Measurements from ENCODE around the gene HTR2C.
"Not testable (repeated sequence)": the region's sequence is repeated elsewhere in the genome, so short reads cannot be mapped to it uniquely, and the experiment has no call there.

HTR2C gene

DNA sequence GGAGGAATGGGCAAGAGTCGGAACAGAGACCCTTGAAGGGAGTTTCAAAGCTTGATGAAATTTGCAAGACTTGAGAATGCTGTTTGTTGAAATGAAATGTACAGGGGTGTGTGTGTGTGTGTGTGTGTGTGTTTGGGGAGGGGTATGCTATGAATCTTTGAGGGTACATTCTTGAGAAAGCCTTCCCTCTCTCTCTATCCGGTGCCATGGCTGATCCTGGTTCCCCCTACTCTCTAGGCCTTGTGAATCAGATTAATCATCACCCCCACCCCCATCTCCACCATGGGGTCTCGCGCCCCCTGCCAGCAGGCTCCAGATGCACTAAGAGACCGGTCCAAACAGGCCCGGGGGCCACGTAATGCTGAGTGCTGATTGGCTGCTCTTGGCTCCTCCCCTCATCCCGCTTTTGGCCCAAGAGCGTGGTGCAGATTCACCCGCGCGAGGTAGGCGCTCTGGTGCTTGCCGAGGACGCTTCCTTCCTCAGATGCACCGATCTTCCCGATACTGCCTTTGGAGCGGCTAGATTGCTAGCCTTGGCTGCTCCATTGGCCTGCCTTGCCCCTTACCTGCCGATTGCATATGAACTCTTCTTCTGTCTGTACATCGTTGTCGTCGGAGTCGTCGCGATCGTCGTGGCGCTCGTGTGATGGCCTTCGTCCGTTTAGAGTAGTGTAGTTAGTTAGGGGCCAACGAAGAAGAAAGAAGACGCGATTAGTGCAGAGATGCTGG, at the start of gene HTR2C:
Gene HTR2C, plus strand, starts transcription at position 441 of the 729 bp plus-strand sequence. CDS start 142,851 bp downstream, outside the sequence.
- no peak for DNase-seq

- no peak for DNase-seq
Observed at GRCh38 chrX:114580336-114580735, 3.5 kb upstream of the HTR2C start.

DNA sequence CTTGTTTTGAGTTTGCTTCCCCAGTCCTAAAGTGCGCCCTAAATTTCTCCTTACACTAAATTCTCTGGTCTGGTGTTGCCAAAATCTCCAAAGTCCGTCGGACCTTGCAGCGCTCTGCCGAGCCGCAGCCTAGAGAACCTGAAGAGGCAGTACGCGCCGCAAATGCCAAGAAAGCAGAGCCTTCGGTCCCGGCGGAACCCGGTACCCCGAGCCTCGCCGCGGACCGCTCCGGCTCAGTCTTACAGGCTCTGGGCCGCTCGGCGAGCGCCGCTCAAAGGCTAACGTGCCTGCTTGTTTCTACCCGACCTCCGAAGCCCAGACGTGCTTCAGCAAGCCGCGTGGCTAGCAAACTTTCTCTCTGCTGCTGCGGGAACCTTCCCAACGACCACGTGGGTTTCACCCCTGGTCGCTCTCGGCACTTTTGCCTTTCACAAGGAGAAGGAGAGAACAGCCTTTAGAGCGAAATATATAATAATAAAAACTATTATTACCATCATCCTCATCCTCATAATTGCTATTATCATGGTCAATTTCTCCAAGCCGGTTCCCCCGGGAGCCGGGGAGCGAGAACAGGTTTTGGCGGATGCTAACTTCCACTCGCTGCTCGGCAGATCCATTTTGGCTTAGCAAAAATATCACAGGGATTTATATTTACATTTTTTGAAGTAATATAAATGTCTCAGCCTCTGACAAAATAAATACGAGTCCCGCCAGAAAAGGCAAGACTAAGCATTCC, 2.2 kb upstream of the HTR2C start:
- no peak for DNase-seq

DNA sequence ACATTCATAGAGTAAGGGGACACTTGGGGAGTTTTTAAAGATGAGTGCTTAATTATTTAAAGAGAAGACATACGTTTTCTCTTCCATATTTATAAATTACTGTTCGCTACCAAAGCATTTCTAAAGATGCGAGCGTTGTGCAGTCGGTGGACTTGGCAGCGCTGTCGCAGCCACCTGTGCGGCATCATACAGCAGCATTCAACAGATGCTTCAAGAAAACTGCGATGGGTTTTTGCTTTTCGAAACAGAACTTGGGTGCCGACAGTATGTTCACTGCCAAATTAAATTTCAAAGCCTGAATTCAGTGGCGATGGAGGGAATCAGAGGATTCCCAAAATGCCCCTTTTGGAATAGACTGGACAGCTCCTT, 1.6 kb upstream of the HTR2C start:
- no peak for DNase-seq

GRCh38 chrX:114582698-114583395, 1.0 kb upstream of the HTR2C start:
- DNase-seq = no peak

- DNase-seq = no peak
Observed at GRCh38 chrX:114584375-114584943, 573 bp downstream of the HTR2C start.

DNA sequence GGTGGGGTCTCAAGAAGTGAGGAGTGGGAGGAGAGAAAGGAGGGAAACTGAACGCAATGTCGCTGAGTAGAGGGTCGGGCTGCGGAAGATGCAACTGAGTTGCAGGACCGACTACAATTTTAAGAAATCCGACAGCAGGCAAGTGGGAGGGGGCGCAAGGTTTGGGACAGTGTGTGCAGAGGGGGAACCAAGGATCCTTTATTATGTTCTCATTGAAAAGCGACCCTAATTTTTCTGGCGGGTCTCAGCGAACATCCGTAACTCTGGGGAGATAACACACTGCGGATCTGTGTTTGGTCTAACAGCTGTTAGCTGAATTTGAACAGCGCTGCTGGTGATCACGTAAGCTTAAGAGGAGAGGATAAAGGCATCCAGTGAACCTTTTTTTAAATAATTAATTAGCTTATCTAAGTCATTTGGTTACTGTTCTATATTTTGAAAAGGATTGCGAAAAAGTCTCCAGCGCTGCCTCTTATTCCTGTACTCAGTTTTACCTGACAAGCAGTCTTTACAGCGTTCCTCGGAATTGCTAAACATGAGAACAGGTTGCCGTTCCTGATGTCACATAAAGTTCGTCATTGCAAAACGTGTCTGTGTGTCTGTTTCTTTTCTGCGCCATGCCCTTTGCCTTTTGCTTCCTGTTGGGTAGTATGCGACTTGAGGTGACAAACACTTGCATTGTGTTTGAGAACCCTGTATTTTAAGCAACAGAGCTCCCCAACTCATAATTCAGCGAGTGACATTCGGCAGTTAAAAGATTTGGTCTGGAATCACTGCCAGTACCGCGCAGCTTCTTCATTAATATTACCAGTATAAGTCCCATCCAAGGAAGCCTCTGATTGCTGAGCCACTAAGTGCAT, 1.3 kb downstream of the HTR2C start:
- DNase-seq = no peak

GRCh38 chrX:114591121-114591520, 7.2 kb downstream of the HTR2C start:
- no peak for DNase-seq

DNA sequence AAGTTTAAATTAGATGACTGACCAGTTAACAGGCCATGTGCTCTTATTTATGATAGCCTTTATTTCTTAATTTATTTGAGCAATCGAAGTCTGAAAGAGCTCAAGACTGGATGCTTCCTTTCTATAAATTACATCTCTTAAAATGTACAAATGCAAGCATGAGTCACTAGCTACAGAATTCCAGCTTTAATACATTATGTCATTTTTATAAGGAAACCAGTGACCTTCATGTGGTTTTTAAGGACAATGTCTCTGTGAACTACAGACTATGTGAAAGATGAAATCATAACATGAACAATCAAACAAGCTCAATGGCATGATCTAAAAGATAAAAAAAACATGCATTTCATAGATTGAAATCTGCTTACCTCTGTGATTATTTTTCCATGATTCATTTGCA, 15.4 kb downstream of the HTR2C start:
- no peak for DNase-seq

DNA sequence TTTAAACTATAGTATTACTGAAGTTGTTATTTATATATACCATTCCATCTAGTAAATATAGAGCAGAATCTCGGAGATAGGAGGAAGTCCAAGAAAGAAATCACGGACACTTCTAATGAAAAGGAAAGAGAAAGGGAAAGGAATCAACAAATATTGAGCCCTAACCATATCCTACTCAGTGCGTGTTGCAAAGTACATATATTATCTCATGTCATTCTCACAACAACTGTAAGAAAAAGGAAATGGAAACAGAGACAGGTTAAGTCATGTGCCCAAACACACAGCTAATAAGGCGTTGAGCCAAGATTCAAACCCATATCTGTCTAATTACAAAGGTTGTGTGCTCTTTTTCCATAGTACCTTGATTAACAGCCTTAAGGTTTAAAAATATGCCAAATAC, 16.0 kb downstream of the HTR2C start:
- DNase-seq = no peak

GRCh38 chrX:114606619-114607018, 22.7 kb downstream of the HTR2C start:
- not testable (repeated sequence) for DNase-seq

- DNase-seq = peak; percentile 4
Observed at GRCh38 chrX:114611018-114611619, 27.2 kb downstream of the HTR2C start.

DNA sequence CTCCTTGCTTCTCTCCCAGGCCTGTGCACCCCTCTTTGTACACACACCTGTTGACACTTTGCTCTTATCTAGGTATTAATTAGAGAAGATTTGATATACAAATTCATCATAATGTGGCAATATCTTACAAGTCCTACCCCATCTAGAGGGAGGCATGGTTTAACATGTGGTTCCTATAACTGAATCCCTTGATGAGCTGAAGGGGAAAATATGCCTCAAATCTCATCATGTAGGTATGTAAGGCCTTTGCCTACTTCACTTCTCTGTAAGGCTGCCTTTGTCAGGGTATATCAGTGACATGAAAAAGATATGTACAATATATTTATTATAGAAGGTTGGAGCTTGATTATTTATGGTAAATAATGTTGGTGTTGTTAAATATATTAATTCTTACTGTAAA, 31.9 kb downstream of the HTR2C start:
- no peak for DNase-seq

DNA sequence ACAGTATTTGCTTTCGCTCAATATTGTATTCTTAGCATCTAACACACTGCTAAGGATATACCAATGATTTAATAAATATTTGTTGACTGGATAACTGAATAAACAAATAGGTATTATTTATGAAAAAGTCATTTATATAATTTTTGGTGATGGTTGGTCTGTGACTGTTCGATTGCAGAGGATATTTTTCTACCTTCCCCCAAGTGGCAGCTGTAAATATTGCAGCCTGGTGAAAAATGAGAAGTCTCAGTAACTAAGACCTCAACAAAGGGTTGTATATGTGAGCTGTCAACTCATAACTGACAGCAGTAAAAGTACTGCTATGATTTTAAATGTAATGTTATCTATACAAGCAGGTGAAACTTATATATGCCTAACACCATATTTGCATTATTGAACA, 36.0 kb downstream of the HTR2C start:
- DNase-seq = no peak

DNA sequence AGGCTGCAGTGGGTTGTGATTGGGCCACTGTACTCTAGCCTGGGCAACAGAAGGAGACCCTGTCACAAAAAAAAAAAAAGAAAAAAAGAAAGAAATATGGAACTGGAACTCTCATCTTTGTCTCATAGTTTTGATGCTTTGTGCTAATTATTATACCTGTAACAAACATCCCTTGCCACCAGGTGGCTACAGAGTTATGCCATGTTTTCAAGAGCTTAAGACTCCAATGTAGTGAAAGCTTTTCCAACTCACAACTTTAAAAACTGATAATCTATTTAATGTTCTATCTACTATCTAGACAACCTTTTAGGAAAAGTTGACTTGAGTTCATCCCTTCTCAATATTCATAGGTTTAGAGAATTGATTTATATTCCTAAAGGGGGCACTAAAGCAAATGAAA, 42.4 kb downstream of the HTR2C start:
- DNase-seq = no peak

- no peak for DNase-seq
Observed at GRCh38 chrX:114635986-114636385, 52.1 kb downstream of the HTR2C start.

- no peak for DNase-seq
Observed at GRCh38 chrX:114650351-114650750, 66.5 kb downstream of the HTR2C start.

- no peak for DNase-seq
Observed at GRCh38 chrX:114675365-114675764, 91.5 kb downstream of the HTR2C start.

- DNase-seq = not testable (repeated sequence)
Observed at GRCh38 chrX:114700533-114700932, 116.6 kb downstream of the HTR2C start.

GRCh38 chrX:114709406-114709805, 125.5 kb downstream of the HTR2C start:
- DNase-seq = no peak

DNA sequence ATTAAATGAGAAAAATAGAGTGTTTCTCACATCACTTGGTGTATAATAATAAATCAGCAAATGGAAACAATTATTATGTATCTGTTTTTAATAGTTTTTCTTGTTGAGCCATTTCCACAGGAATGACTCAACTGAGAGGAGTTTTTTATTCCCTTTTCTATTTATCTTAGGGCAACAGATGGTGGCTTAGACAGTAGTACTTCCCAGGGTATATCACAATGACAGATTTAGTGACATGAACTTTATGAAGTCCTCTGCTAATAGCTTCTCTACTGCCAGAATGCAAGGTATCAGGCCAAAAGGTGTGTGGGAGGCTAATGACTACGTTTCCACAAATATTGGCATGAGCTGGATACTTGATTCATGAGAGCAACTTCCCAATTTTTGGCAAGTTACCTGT, 126.7 kb downstream of the HTR2C start:
- DNase-seq = no peak

- no peak for DNase-seq
Observed at GRCh38 chrX:114712466-114712865, 128.6 kb downstream of the HTR2C start.
